Subcutaneous adipose tissue (tissue), 4 donors: ENCODE data around the gene MARK1. TPM values are rescaled to one million over a fixed set of nuclear protein-coding genes. Genes with fewer than 3 reads are reported as not detected.

ENCODE experiments used
- CTCF ChIP-seq: fragments of 450-650 bp; IDR thresholded peaks from one replicate; pipeline ENCODE4 v1.5.1; 2016; ENCODE audit warnings: low read depth, mild to moderate bottlenecking, control low read depth, antibody characterized with exemption, moderate library complexity
- total RNA-seq, 4 donors: library from RNA; depleted of rRNA; stranded (reverse); fragments of >200 nt; gene quantifications; one replicate each; pipeline ENCODE4 v1.1.0, GENCODE V29; 2016

The MARK1 gene
- total RNA-seq, 4 donors from 2014 or later: 7.0 to 17.5 (median 14.8) TPM

DNA sequence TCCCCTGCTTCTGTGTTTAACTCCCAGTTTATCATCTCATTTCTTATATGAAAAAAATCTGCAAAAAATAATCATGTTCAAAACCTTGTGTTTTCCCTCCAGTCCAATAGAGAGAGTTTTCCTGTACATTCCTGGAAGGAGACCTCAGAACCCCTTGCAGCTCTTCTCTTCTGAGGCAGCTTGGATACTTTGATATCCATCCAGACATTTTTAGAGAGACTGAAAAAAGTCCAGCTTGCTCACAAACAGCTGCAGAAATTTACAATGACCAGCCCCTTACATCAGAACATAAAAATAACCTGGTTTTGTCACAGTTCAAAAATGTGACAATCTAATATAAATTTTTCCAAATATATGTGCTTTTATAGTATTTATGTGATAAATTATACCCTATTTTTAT lies 88.9 kb downstream of the MARK1 start:
- no peak for TF ChIP-seq CTCF

- TF ChIP-seq CTCF: no peak
Measured at GRCh38 chr1:220628431-220628830, 100.5 kb downstream of the MARK1 start.

- no peak for TF ChIP-seq CTCF
Measured at GRCh38 chr1:220631238-220631815, 103.4 kb downstream of the MARK1 start.

- no peak for TF ChIP-seq CTCF
Measured at GRCh38 chr1:220637759-220638158, 109.8 kb downstream of the MARK1 start.

- no peak for TF ChIP-seq CTCF
Measured at GRCh38 chr1:220642285-220642684, 114.3 kb downstream of the MARK1 start.

GRCh38 chr1:220652995-220653394 lies 125.1 kb downstream of the MARK1 start:
- no peak for TF ChIP-seq CTCF

GRCh38 chr1:220655509-220655908 lies 127.6 kb downstream of the MARK1 start:
- no peak for TF ChIP-seq CTCF
